OCI-LY3 (cell line): Measurements from ENCODE around the gene UQCC3.

Source experiments
- H2AFZ ChIP-seq: fragments of 200-600, 300-600 bp; shearing (Covaris generic); 2 replicates; pipeline ENCODE4 v1.6.0; 2014; ENCODE audit warnings: antibody characterized with exemption, low read depth, low read length
- H3K27ac ChIP-seq: fragments of 200-600, 300-600 bp; sonication (generic); 2 replicates; pipeline ENCODE4 v1.5.1; 2014; ENCODE audit warnings: mild to moderate bottlenecking, low read length, moderate library complexity, mixed read lengths
- H3K27me3 ChIP-seq: fragments of 200-600, 300-600 bp; sonication (generic); 2 replicates; pipeline ENCODE4 v1.6.1; 2014; ENCODE audit warnings: low read depth, low read length, mixed read lengths
- H3K36me3 ChIP-seq: fragments of 200-600, 300-600 bp; sonication (generic); replicated peaks from 2 replicates; pipeline ENCODE3; 2014; ENCODE audit warnings: low read depth, low read length, mixed read lengths
- H3K4me1 ChIP-seq: fragments of 300-600, 200-600 bp; sonication (generic); 2 replicates; pipeline ENCODE4 v1.6.1; 2014; ENCODE audit warnings: low read length, mixed read lengths
- H3K4me2 ChIP-seq: fragments of 200-600, 300-600 bp; sonication (generic); 2 replicates; pipeline ENCODE4 v1.6.1; 2014; ENCODE audit warnings: low read length, mixed read lengths
- H3K4me3 ChIP-seq: fragments of 300-600, 200-600 bp; sonication (generic); 2 replicates; pipeline ENCODE4 v1.5.1; 2014; ENCODE audit warnings: antibody characterized with exemption, mild to moderate bottlenecking, low read length, moderate library complexity
- H3K79me2 ChIP-seq: fragments of 300-600, 200-600 bp; shearing (Covaris generic); 2 replicates; pipeline ENCODE4 v1.6.1; 2014; ENCODE audit warnings: mild to moderate bottlenecking, low read length, mixed read lengths
- H3K9ac ChIP-seq: fragments of 300-600, 200-600 bp; shearing (Covaris generic); 2 replicates; pipeline ENCODE4 v1.6.0; 2014; ENCODE audit warnings: mild to moderate bottlenecking, low read length, moderate library complexity
- H3K9me3 ChIP-seq: fragments of 200-600, 300-600 bp; shearing (Covaris generic); 2 replicates; pipeline ENCODE4 v1.6.1; 2014; ENCODE audit warnings: low read length, mixed read lengths; ENCODE audit not compliant: insufficient read depth
- H4K20me1 ChIP-seq: fragments of 200-600, 300-600 bp; sonication (generic); 2 replicates; pipeline ENCODE4 v1.6.1; 2016; ENCODE audit warnings: low read length, mixed read lengths; ENCODE audit not compliant: insufficient read depth
- CTCF ChIP-seq: fragments of 200-600, 300-600 bp; sonication (generic); IDR thresholded peaks from 2 replicates; pipeline ENCODE4 v1.5.1; 2014; ENCODE audit warnings: antibody characterized with exemption, low read length, low read depth
- EZH2phosphoT487 ChIP-seq: fragments of 200-600 bp; shearing (Covaris generic); IDR thresholded peaks from 2 replicates; pipeline ENCODE4 v1.6.1; 2018; ENCODE audit warnings: antibody characterized with exemption, mixed run types, low read depth

The UQCC3 gene

GRCh38 chr11:62716816-62717215 lies 45.3 kb downstream of the UQCC3 start:
- Histone ChIP-seq H3K27me3 (no peaks in the 10 kb centered on the region), H4K20me1 (no peaks in the 10 kb centered on the region), H3K36me3 (peaks cover 85% of the 10 kb centered on the region), H3K9me3 (no peaks in the 10 kb centered on the region), H3K4me2 (no peak overlapping the region), H3K9ac (no peak overlapping the region), H3K4me3 (no peak overlapping the region), H2AFZ (no peak overlapping the region), H3K79me2 (peaks cover 64% of the 10 kb centered on the region), H3K27ac (no peak overlapping the region), H3K4me1 (no peaks in the 10 kb centered on the region)
- TF ChIP-seq CTCF (no peak), EZH2phosphoT487 (no peak)

- Histone ChIP-seq H3K9me3 (no peaks in the 10 kb centered on the region), H3K27ac (no peak overlapping the region), H3K36me3 (peaks cover 87% of the 10 kb centered on the region), H3K4me2 (no peak overlapping the region), H3K4me3 (no peak overlapping the region), H3K27me3 (no peaks in the 10 kb centered on the region), H3K79me2 (peaks cover 81% of the 10 kb centered on the region), H4K20me1 (peaks cover 8% of the 10 kb centered on the region), H2AFZ (no peak overlapping the region), H3K9ac (no peak overlapping the region), H3K4me1 (peaks cover 3% of the 10 kb centered on the region)
- TF ChIP-seq CTCF (no peak), EZH2phosphoT487 (no peak)
These were observed 48.0 kb downstream of the UQCC3 start for GRCh38 chr11:62719302-62719978.

GRCh38 chr11:62721994-62722393 lies 50.5 kb downstream of the UQCC3 start:
- Histone ChIP-seq H3K4me3 (no peak overlapping the region), H3K27ac (no peak overlapping the region), H2AFZ (no peak overlapping the region), H3K27me3 (no peaks in the 10 kb centered on the region), H3K4me2 (no peak overlapping the region), H3K79me2 (peaks cover 89% of the 10 kb centered on the region), H3K4me1 (peaks cover 9% of the 10 kb centered on the region), H3K9ac (no peak overlapping the region), H3K9me3 (no peaks in the 10 kb centered on the region), H3K36me3 (peaks cover 82% of the 10 kb centered on the region), H4K20me1 (peaks cover 28% of the 10 kb centered on the region)
- peak; percentile 4; the same call in 1 of the 2 replicates for TF ChIP-seq CTCF
- TF ChIP-seq EZH2phosphoT487 = no peak
